IPS-18a (cell line): ENCODE data around the gene ELAC1.
A peak's percentile ranks its signal among the peaks of the same experiment; 100 is the strongest.

Experiments used
- H3K27ac ChIP-seq: one replicate; pipeline ENCODE4 v1.5.1; 2013; ENCODE audit warnings: low read length
- H3K27me3 ChIP-seq: one replicate; pipeline ENCODE4 v1.6.1; 2013; ENCODE audit warnings: mild to moderate bottlenecking, low read length; ENCODE audit not compliant: control insufficient read depth, insufficient read depth
- H3K36me3 ChIP-seq: one replicate; pipeline ENCODE4 v1.6.1; 2013; ENCODE audit warnings: low read depth, low read length; ENCODE audit not compliant: control insufficient read depth
- H3K4me1 ChIP-seq: one replicate; pipeline ENCODE4 v1.6.1; 2013; ENCODE audit warnings: low read depth, low read length; ENCODE audit not compliant: control insufficient read depth
- H3K4me3 ChIP-seq: one replicate; pipeline ENCODE4 v1.5.1; 2013; ENCODE audit warnings: low read length
- H3K9ac ChIP-seq: one replicate; pipeline ENCODE4 v1.6.1; 2013; ENCODE audit warnings: mild to moderate bottlenecking, low read length, moderate library complexity
- H3K9me3 ChIP-seq: one replicate; pipeline ENCODE4 v1.6.1; 2013; ENCODE audit warnings: low read depth, low read length; ENCODE audit not compliant: control insufficient read depth

ELAC1 gene

DNA sequence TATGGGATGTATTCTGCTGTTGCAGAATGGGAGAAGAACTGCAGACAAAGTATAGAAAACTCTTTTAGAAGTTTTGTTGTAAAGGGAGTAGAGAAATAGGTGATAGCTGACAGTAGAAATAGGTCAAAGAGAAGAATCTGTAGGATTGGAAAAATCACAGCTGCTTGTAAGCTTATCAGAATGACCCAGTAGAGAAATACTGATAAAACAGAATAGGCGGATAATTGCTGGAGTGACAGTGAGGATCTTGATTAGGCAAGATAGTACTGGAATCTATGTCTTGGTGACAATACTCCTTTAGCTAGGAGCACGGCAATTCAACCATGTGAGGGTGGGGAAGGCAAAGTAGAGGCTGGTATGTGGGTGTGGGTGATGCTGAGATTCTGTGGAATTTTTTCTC is 57.7 kb downstream of the ELAC1 start:
- no peak overlapping the region for H3K27ac ChIP-seq
- H3K9ac ChIP-seq, result no peak overlapping the region
- no peaks in the 10 kb centered on the region for H3K27me3 ChIP-seq
- no peak overlapping the region for H3K4me3 ChIP-seq
- no peaks in the 10 kb centered on the region for H3K9me3 ChIP-seq
- peaks cover 25% of the 10 kb centered on the region for H3K4me1 ChIP-seq
- H3K36me3 ChIP-seq, result no peaks in the 10 kb centered on the region

DNA sequence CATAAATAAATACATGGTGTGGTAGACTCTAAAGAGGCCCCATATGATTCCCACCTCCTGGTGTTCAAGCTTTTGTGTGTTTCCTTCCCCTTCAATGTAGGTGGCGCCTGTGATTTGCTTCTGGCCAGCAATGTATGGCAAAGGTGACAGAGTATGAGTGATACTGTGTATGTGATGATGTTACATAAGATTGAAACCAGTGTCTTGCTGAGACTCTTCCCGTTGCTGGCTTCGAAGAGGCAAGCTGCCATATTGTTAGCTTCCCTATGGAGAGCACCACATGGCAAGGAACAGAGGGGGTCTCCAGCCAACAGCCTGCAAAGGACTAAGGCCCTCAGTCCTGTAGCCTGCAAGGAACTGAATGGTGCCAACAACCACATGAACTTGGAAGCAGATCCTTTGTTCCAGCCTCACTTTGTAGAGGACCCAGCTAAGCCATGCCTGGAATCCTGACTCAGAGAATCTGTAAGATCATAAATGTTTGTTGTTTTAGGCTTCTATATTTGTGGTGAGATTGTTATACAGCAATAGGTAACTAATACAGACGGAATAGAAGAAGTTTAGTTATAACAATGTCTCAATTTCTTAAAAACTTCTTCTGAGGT is 60.5 kb downstream of the ELAC1 start:
- H3K27ac ChIP-seq, result no peak overlapping the region
- no peak overlapping the region for H3K9ac ChIP-seq
- H3K4me1 ChIP-seq, result peaks cover 41% of the 10 kb centered on the region
- H3K4me3 ChIP-seq, result peak overlapping the region; percentile 77
- peaks cover 1% of the 10 kb centered on the region for H3K36me3 ChIP-seq
- no peaks in the 10 kb centered on the region for H3K9me3 ChIP-seq
- no peaks in the 10 kb centered on the region for H3K27me3 ChIP-seq

DNA sequence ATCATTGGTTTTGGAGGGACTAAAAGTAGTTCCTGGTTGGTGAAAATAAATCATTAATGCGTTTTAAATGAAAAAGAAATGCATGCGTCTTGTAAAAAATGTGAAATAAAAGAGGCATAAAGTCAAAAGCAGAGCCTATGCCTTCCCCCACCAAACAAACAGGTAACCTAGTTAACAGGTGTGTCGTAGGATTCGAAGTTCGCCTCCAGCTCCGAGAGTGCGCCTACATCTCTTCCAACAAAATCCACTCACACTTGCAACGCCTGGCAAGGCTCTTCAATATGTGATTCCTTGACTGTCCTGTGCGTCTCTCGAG is 61.5 kb downstream of the ELAC1 start:
- H3K9me3 ChIP-seq, result no peaks in the 10 kb centered on the region
- no peaks in the 10 kb centered on the region for H3K27me3 ChIP-seq
- peak overlapping the region; percentile 55 for H3K27ac ChIP-seq
- peaks cover 46% of the 10 kb centered on the region for H3K4me1 ChIP-seq
- peaks cover 5% of the 10 kb centered on the region for H3K36me3 ChIP-seq
- H3K4me3 ChIP-seq, result peak overlapping the region; percentile 77
- H3K9ac ChIP-seq, result peak overlapping the region; percentile 70

DNA sequence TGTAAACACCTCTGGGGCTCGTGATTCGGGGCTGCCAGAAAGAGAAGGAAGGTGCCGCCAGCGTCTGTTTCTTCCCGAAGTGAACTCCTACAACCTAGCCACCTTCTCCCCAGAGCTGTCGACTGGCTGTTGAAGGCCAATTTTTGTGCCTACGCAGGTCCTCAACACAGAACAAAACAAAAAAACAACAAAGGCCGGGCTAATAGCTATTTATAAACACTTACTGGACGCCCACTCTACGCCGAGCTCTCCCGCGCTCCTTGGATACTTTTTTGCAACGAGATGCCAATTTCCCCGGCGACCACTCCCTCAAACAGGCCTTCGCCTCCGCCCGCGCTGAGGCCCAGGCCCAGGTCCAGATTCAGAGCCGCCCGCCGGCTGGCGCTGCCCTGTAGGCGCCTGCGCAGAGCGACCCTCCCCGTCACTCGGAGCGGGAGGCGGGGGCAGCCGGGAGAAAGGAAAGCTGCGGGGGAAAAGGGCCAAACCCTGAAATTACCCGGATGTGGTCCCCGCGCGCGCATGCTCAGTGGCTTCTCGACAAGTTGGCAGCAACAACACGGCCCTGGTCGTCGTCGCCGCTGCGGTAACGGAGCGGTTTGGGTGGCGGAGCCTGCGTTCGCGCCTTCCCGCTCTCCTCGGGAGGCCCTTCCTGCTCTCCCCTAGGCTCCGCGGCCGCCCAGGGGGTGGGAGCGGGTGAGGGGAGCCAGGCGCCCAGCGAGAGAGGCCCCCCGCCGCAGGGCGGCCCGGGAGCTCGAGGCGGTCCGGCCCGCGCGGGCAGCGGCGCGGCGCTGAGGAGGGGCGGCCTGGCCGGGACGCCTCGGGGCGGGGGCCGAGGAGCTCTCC is 62.1 kb downstream of the ELAC1 start, which contains the start of gene SMAD4:
SMAD4 (plus strand) TSS at position 520 of the 843 bp plus-strand sequence. CDS start 16,834 bp downstream, outside the sequence.
- Histone ChIP-seq H3K4me1 (peaks cover 46% of the 10 kb centered on the region), H3K4me3 (peak within 1 kb of the TSS; percentile 97), H3K36me3 (peaks cover 5% of the 10 kb centered on the region), H3K9me3 (no peaks in the 10 kb centered on the region), H3K27ac (peak within 1 kb of the TSS; percentile 55), H3K27me3 (no peaks in the 10 kb centered on the region), H3K9ac (peak within 1 kb of the TSS; percentile 78)

DNA sequence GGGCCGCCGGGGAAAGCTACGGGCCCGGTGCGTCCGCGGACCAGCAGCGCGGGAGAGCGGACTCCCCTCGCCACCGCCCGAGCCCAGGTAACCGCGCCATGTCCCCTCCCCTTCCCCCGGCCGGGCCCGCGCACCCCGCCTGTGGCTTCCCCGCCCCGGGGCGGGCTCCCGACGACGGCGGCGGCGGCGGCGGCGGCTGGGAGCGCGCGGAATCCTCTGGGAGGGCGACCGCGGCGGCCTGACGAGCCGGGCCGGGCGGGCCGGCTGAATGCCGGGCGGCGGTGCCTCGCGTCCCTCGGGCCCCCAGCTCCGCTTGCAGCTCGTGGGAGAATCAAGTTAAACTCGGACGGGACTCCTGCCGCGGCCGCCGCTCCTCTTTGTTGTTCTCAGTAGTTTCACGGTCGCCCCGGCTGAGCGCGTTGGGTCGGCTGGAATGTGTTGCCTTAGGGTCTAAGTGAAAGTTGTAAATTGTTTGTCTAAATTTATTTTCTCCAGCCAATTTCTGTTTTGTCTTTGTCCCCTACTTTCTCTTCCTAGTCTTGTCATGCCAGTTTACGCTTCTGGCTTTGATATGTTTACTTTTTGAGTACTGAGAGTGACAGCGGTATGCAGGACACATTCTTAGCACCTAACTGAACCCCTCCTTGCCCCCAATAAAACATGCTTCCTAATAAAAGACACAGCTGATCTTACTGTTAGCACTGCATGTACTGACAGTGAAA is 62.9 kb downstream of the ELAC1 start:
- H3K4me3 ChIP-seq, result peak overlapping the region; percentile 97
- H3K9me3 ChIP-seq, result no peaks in the 10 kb centered on the region
- peaks cover 46% of the 10 kb centered on the region for H3K4me1 ChIP-seq
- H3K9ac ChIP-seq, result peak overlapping the region; percentile 78
- peak overlapping the region; percentile 49 for H3K27ac ChIP-seq
- H3K36me3 ChIP-seq, result peaks cover 5% of the 10 kb centered on the region
- no peaks in the 10 kb centered on the region for H3K27me3 ChIP-seq

DNA sequence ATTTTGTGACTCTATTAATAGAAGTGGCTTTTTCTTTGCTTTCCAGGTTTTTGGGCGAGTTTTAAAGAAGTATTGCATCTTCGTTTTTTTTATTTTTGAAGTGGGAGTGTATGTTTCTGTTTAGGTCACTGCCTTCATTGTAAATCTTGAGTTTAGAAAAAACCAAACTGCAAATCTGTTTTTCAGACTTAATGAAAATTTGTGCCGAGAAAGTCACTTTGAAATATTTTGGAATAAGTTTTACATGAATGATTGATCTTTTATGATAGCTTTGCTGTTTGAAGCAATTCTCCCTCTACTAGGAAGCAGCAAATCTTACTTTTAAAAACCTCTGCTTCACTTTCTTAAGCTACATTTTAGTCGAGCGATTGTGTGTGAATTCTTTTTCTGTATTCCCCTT is 64.4 kb downstream of the ELAC1 start:
- peak overlapping the region; percentile 78 for H3K9ac ChIP-seq
- H3K27ac ChIP-seq, result no peak overlapping the region
- H3K9me3 ChIP-seq, result no peaks in the 10 kb centered on the region
- H3K27me3 ChIP-seq, result no peaks in the 10 kb centered on the region
- H3K4me3 ChIP-seq, result peak overlapping the region; percentile 97
- peaks cover 5% of the 10 kb centered on the region for H3K36me3 ChIP-seq
- peaks cover 48% of the 10 kb centered on the region for H3K4me1 ChIP-seq

DNA sequence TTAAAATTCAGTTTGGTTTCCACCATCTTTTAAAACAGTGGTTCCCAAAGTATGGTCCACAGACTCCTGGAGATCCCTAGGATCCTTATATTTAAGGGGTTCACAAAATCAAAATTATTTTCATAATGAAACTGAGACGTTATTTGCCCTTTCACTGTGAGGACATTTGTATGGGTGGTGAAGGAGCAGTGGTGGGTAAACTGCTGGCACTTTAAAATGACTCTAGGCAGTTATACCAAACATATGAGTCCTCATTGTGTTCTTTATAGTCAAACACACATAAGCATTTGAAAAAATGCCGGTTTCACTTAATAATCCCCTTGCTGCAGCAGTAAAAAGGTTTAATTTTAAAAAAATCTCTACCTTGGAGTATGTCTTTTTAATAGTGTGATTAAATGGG is 69.4 kb downstream of the ELAC1 start:
- H3K27me3 ChIP-seq, result no peaks in the 10 kb centered on the region
- no peaks in the 10 kb centered on the region for H3K9me3 ChIP-seq
- no peak overlapping the region for H3K9ac ChIP-seq
- peaks cover 5% of the 10 kb centered on the region for H3K36me3 ChIP-seq
- no peak overlapping the region for H3K27ac ChIP-seq
- peaks cover 33% of the 10 kb centered on the region for H3K4me1 ChIP-seq
- H3K4me3 ChIP-seq, result no peak overlapping the region
